Common myeloid progenitor, CD34-positive (primary cell): ENCODE results near the gene MYO5C.
"Not testable (repeated sequence)": the region's sequence is repeated elsewhere in the genome, so short reads cannot be mapped to it uniquely, and the experiment has no call there.

Experiments used
- CTCF ChIA-PET: fragments of 350-600 bp; sonication (Branson Sonifier 250); formaldehyde crosslinking; loops from one replicate; lab custom pipeline; 2021; ENCODE audit warnings: antibody characterized with exemption; lab: Charles Lee
- POLR2A ChIA-PET: fragments of 350-600 bp; sonication (Branson Sonifier 250); formaldehyde crosslinking; loops from one replicate; lab custom pipeline; 2021; ENCODE audit warnings: antibody characterized with exemption; lab: Charles Lee
- DNase-seq, 3 donors: peaks; one replicate each; pipeline versions ENCODE4 v3.0.0 to v3.0.0-alpha.2; 2013
- H3K27ac ChIP-seq, 2 experiments: 1 replicate in 1 of 2; 2 replicates in 1 of 2; pipeline ENCODE4 v1.7.0; 2013; ENCODE audit warnings: inconsistent platforms in 2 of 2, low read length in 2 of 2, mild to moderate bottlenecking in 2 of 2, low read depth in 1 of 2, moderate library complexity in 1 of 2; ENCODE audit not compliant: severe bottlenecking in 2 of 2, insufficient read depth in 1 of 2, poor library complexity in 1 of 2
- H3K27me3 ChIP-seq, 5 experiments: replicated peaks in 2 of 5; 1 replicate in 3 of 5; 2 replicates in 2 of 5; pipeline versions ENCODE4 v1.6.1 to v1.7.0; 2013; ENCODE audit warnings: low read length in 4 of 5, mild to moderate bottlenecking in 2 of 5, moderate library complexity in 2 of 5, inconsistent platforms in 1 of 5; ENCODE audit not compliant: insufficient read depth in 5 of 5, control insufficient read depth in 4 of 5
- H3K36me3 ChIP-seq, 4 experiments: 1 replicate in 2 of 4; 2 replicates in 2 of 4; pipeline versions ENCODE4 v1.6.1 to v1.7.0; 2013; ENCODE audit warnings: low read length in 3 of 4, control low read depth in 1 of 4, mild to moderate bottlenecking in 1 of 4; ENCODE audit not compliant: control insufficient read depth in 4 of 4, insufficient read depth in 4 of 4
- H3K4me1 ChIP-seq, 4 experiments: 1 replicate in 3 of 4; 2 replicates in 1 of 4; pipeline versions ENCODE4 v1.6.1 to v1.7.1; 2013; ENCODE audit warnings: low read length in 3 of 4, mild to moderate bottlenecking in 3 of 4, control low read depth in 1 of 4, inconsistent platforms in 1 of 4, moderate library complexity in 1 of 4; ENCODE audit not compliant: control insufficient read depth in 4 of 4, insufficient read depth in 4 of 4; ENCODE audit errors: control extremely low read depth in 1 of 4
- H3K4me3 ChIP-seq, 7 experiments: 1 replicate in 4 of 7; 2 replicates in 3 of 7; pipeline versions ENCODE4 v1.5.1 to v1.7.0; 2013; ENCODE audit warnings: mild to moderate bottlenecking in 7 of 7, low read length in 6 of 7, moderate library complexity in 6 of 7, inconsistent platforms in 2 of 7, low read depth in 2 of 7, control low read depth in 1 of 7; ENCODE audit not compliant: insufficient read depth in 4 of 7, control insufficient read depth in 1 of 7; ENCODE audit errors: extremely low read depth in 1 of 7
- H3K9me3 ChIP-seq, 5 experiments: 1 replicate in 4 of 5; 2 replicates in 1 of 5; pipeline versions ENCODE4 v1.6.1 to v1.7.1; 2013; ENCODE audit warnings: low read length in 4 of 5, mild to moderate bottlenecking in 2 of 5, inconsistent platforms in 1 of 5, low read depth in 1 of 5, moderate library complexity in 1 of 5; ENCODE audit not compliant: control insufficient read depth in 4 of 5, insufficient read depth in 2 of 5; ENCODE audit errors: control extremely low read depth in 1 of 5
- WGBS: methylation state at CpG from one replicate; pipeline ENCODE4 v1.1.5; 2013; ENCODE audit not compliant: insufficient coverage; 5-methylcytosine and 5-hydroxymethylcytosine counted together

Gene MYO5C

GRCh38 chr15:52241489-52241888 is 54.1 kb downstream of the MYO5C start:
- Histone ChIP-seq H3K27ac (no peak overlapping the region), H3K9me3 (no peaks in the 10 kb centered on the region), H3K4me1 (peaks cover 0 to 11% (median 4%) of the 10 kb centered on the region in 4 experiments), H3K36me3 (peaks cover 2 to 84% (median 41%) of the 10 kb centered on the region in 4 experiments), H3K4me3 (no peak overlapping the region), H3K27me3 (no peaks in the 10 kb centered on the region)
- DNase-seq = no peak
- POLR2A ChIA-PET = no interaction called here
- 100% methylated on average over 2 of the region's 4 CpGs for WGBS
- CTCF ChIA-PET = interaction anchor here (0.6 to 2.3 kb wide), 3 partner anchors 14 to 262 kb away, joined by 3 to 9 read pairs (median 3); no protein-coding TSS in a partner anchor

- no peaks in the 10 kb centered on the region for H3K9me3 ChIP-seq
- ChIA-PET POLR2A (no interaction called here), CTCF (interaction anchor here (2.3 kb wide), 1 partner anchor 12 kb away, joined by 9 read pairs; no protein-coding TSS in a partner anchor)
- 100% methylated on average over 2 of the region's 3 CpGs for WGBS
- H3K36me3 ChIP-seq = peaks cover 2 to 82% (median 37%) of the 10 kb centered on the region in 4 experiments
- no peaks in the 10 kb centered on the region for H3K27me3 ChIP-seq
- no peak overlapping the region for H3K27ac ChIP-seq
- DNase-seq = no peak
- peaks cover 0 to 14% (median 8%) of the 10 kb centered on the region in 4 experiments for H3K4me1 ChIP-seq
- no peak overlapping the region for H3K4me3 ChIP-seq
These were observed 55.4 kb downstream of the MYO5C start for GRCh38 chr15:52240166-52240565.

- H3K27ac ChIP-seq, DNase-seq, H3K27me3 ChIP-seq, POLR2A ChIA-PET, H3K4me3 ChIP-seq, H3K9me3 ChIP-seq: not testable (repeated sequence)
- H3K4me1 ChIP-seq = peaks cover 0 to 23% (median 13%) of the 10 kb centered on the region in 4 experiments
- CTCF ChIA-PET = interaction anchor here (1.2 to 3.8 kb wide), 4 partner anchors 9 to 23 kb away, joined by 3 to 12 read pairs (median 6); no protein-coding TSS in a partner anchor
- WGBS = 91% methylated on average over 12 of the region's 13 CpGs
- H3K36me3 ChIP-seq = peaks cover 2 to 79% (median 31%) of the 10 kb centered on the region in 4 experiments
These were observed 56.5 kb downstream of the MYO5C start for GRCh38 chr15:52238989-52239525.

DNA sequence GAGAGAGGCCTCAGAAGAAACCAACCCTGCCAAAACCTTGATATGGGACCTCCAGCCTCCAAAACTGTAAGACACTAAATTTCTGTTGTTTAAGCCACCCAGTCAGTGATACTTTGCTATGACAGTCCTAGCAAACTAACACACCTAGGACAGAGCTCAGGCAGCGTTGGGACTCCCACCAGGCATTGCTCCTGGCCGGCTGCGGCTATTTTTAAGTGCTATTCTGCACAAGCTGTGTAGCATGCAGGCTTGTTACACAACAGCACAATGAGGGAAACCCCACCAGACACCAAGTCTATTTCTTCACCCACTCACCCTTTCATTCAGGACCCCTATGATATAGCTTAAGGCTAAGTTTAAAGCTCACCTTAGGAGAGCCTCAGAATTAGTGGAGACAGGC is 57.5 kb downstream of the MYO5C start:
- no peak for DNase-seq
- H3K27ac ChIP-seq = no peak overlapping the region
- 100% methylated on average over 3 of the region's 3 CpGs for WGBS
- peaks cover 0 to 28% (median 15%) of the 10 kb centered on the region in 4 experiments for H3K4me1 ChIP-seq
- ChIA-PET CTCF (interaction anchor here (1.2 to 3.8 kb wide), 3 partner anchors 8 to 24 kb away, joined by 3 to 12 read pairs (median 4); no protein-coding TSS in a partner anchor), POLR2A (no interaction called here)
- H3K27me3 ChIP-seq = no peaks in the 10 kb centered on the region
- no peaks in the 10 kb centered on the region for H3K9me3 ChIP-seq
- no peak overlapping the region for H3K4me3 ChIP-seq
- peaks cover 2 to 70% (median 26%) of the 10 kb centered on the region in 4 experiments for H3K36me3 ChIP-seq

- Histone ChIP-seq H3K9me3 (no peaks in the 10 kb centered on the region), H3K4me3 (no peak overlapping the region), H3K4me1 (peaks cover 0 to 38% (median 21%) of the 10 kb centered on the region in 4 experiments), H3K27me3 (no peaks in the 10 kb centered on the region), H3K27ac (peak overlapping the region in 1 of 2 experiments; percentile 29), H3K36me3 (peaks cover 2 to 60% (median 19%) of the 10 kb centered on the region in 4 experiments)
- DNase-seq = peak in 2 of 3 donors; percentile 22 to 26
- 80% methylated on average over 5 of the region's 8 CpGs for WGBS
- ChIA-PET POLR2A (interaction anchor here (0.6 kb wide), 1 partner anchor 15 kb away, joined by 3 read pairs; no protein-coding TSS in a partner anchor), CTCF (interaction anchor here (1.2 to 3.8 kb wide), 2 partner anchors 8 to 10 kb away, joined by 3 to 12 read pairs; no protein-coding TSS in a partner anchor)
These were observed 59.6 kb downstream of the MYO5C start for GRCh38 chr15:52236013-52236412.

- POLR2A ChIA-PET = no interaction called here
These were observed 60.7 kb downstream of the MYO5C start for GRCh38 chr15:52234596-52235541.

More at GRCh38 chr15:52234596-52235541, 60.7 kb downstream of the MYO5C start:
- Histone ChIP-seq H3K27ac (no peak overlapping the region), H3K27me3 (no peaks in the 10 kb centered on the region), H3K36me3 (peaks cover 2 to 61% (median 18%) of the 10 kb centered on the region in 4 experiments), H3K4me3 (no peak overlapping the region), H3K9me3 (no peaks in the 10 kb centered on the region), H3K4me1 (peaks cover 0 to 38% (median 21%) of the 10 kb centered on the region in 4 experiments)
- DNase-seq = peak in 1 of 3 donors; percentile 31
- CTCF ChIA-PET = interaction anchor here (0.9 to 3.8 kb wide), 3 partner anchors 7 to 18 kb away, joined by 3 to 12 read pairs (median 3); no protein-coding TSS in a partner anchor
- 77% methylated on average over 12 of the region's 17 CpGs for WGBS
